ENCODE measurements around the gene IL18RAP. TPM values are rescaled to one million over a fixed set of nuclear protein-coding genes. Genes with fewer than 3 reads are reported as not detected.

The IL18RAP gene
- total RNA-seq, 2 donors from 2014 or later, result 159 to 355 TPM

DNA sequence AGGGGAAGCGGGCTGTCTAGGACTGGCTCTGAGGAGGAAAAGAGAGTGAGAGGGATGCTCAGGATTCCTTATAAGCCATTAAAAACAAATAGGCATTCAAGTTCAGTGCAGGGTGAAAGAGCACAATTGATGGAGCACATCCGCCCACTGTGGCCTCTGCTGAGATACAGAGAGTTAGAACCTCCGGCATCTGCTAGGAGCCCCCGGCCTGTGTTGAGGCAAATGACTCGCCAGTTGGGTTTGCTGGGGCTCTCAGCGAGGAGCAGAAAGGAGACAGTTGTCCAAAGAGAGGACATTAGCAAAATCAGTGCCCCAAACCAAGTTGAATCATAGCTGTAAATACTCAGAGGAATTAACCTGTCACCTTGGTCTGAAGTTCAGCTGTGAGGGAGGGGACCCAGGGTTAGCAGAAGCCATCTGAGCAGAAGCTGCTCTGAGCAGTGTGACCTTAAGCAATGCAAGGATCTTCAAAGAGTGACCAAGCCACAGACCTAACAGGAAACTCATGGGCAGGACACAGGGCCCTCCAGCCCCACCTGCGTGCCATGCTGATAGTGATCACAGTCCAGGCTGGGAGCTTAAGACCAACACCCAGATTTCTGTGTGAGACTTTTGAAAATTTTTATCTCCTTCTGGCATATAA is 23.3 kb upstream of the IL18RAP start:
- H3K36me3 Mint-ChIP-seq, result peaks cover 9% of the 10 kb centered on the region
- peak overlapping the region; percentile 4 for H3K4me3 Mint-ChIP-seq
- ATAC-seq, result peak; percentile 87 to 90
- peak; percentile 63 for DNase-seq (ENCODE audit: low spot score)
- peaks cover 33 to 40% of the 10 kb centered on the region in 2 donors for H3K4me1 Mint-ChIP-seq (ENCODE audit: low read depth in 2 of 2)
- no peaks in the 10 kb centered on the region for H3K9me3 Mint-ChIP-seq
- peak overlapping the region; percentile 77 to 85 for H3K27ac Mint-ChIP-seq
- no peaks in the 10 kb centered on the region for H3K27me3 Mint-ChIP-seq

DNA sequence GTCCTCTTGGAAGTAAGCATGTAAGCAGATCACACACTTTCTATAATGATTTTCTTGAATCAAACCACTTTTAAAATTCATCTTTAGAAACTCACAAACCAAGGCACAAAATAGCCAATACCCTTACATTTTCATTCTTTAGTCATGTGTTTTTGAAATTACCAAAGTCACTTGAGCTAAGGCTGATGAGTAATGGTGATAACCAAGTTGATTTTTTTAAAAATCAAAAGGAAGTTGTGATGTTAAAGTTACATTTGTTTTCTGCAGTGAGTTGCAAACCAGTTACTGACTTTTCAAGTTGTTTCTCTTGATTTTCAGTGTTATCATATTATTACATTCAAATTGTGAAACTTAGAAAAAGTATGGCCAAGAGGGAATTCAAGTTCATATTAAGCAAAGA is 21.5 kb upstream of the IL18RAP start:
- DNase-seq (ENCODE audit: low spot score), result no peak
- no peak for ATAC-seq
- H3K27me3 Mint-ChIP-seq, result no peaks in the 10 kb centered on the region
- no peaks in the 10 kb centered on the region for H3K9me3 Mint-ChIP-seq
- H3K4me1 Mint-ChIP-seq (ENCODE audit: low read depth in 2 of 2), result peaks cover 33 to 40% of the 10 kb centered on the region in 2 donors
- peak overlapping the region; percentile 43 for H3K4me3 Mint-ChIP-seq
- H3K36me3 Mint-ChIP-seq, result peaks cover 6% of the 10 kb centered on the region
- peak overlapping the region; percentile 77 to 85 for H3K27ac Mint-ChIP-seq

DNA sequence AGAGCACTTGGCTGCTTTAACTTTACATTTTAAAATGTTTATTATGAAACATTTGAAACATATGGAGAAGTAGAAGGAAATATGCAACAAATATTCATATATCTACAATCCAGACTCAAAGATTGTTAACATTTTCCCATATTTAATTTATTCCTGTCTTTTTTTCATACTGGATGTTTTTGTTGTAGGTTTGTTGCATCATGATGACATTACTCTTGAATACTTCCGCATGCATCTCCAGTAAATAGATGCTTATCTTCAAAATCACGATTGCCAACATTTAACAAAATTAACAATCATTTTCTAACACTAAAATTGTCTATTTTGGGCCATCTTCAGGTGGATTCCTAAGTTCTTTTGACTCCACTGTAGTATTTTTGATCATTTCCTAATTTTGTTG is 21.1 kb upstream of the IL18RAP start:
- H3K27me3 Mint-ChIP-seq, result no peaks in the 10 kb centered on the region
- ATAC-seq (no peak), DNase-seq (ENCODE audit: low spot score) (no peak)
- H3K4me3 Mint-ChIP-seq, result peak overlapping the region; percentile 43
- H3K4me1 Mint-ChIP-seq (ENCODE audit: low read depth in 2 of 2), result peaks cover 33 to 40% of the 10 kb centered on the region in 2 donors
- H3K9me3 Mint-ChIP-seq, result no peaks in the 10 kb centered on the region
- H3K27ac Mint-ChIP-seq, result peak overlapping the region; percentile 77 to 85
- H3K36me3 Mint-ChIP-seq, result peaks cover 6% of the 10 kb centered on the region

DNA sequence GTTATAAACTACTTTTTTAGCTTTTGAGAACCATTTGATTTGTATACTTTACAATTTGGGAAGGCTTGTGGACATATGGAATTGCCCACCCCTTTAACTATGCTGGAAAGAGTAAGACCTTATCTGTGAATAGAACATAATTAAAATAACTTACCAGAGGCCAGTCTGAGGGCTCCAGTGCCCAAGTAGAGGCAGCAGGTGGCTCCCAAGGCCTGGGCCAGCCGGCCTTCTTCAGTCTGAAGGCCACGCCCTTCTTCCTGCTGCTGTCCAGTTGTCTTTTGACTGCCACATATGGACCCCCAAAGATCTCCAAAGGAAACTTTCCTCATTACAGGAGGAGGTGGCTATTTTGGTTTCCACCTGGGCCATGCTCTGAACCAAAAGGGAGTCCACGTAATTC is 12.0 kb upstream of the IL18RAP start:
- ATAC-seq (no peak), DNase-seq (ENCODE audit: low spot score) (no peak)
- Mint-ChIP-seq H3K27me3 (no peaks in the 10 kb centered on the region), H3K9me3 (peaks cover 4% of the 10 kb centered on the region), H3K4me1 (ENCODE audit: low read depth in 2 of 2) (peaks cover 36 to 42% of the 10 kb centered on the region in 2 donors), H3K36me3 (peaks cover 23% of the 10 kb centered on the region), H3K4me3 (no peak overlapping the region), H3K27ac (peak overlapping the region in 1 of 2 donors; percentile 100)

DNA sequence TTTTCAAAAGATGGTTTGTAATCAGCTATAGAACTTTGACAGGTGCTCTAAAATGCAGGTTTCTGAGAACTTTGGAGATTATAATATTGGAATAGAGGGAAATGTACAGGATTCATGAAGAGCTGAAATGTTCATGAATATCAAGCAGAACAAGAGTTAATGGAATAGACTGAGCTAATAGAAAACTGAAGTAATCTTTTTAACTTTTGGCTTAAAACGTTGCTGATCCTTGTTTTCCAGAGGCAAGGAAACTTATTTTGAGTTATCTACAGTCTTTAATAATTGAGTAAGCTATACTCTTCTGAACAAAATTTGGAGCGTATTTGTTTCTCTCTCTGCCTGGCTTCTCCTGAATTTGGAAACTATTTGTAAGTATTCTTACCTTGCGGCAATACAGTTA is 10.8 kb upstream of the IL18RAP start:
- peaks cover 4% of the 10 kb centered on the region for H3K9me3 Mint-ChIP-seq
- H3K27me3 Mint-ChIP-seq, result no peaks in the 10 kb centered on the region
- ATAC-seq (no peak), DNase-seq (ENCODE audit: low spot score) (no peak)
- H3K4me3 Mint-ChIP-seq, result no peak overlapping the region
- peaks cover 23% of the 10 kb centered on the region for H3K36me3 Mint-ChIP-seq
- H3K27ac Mint-ChIP-seq, result peak overlapping the region in 1 of 2 donors; percentile 100
- peaks cover 48 to 52% of the 10 kb centered on the region in 2 donors for H3K4me1 Mint-ChIP-seq (ENCODE audit: low read depth in 2 of 2)

DNA sequence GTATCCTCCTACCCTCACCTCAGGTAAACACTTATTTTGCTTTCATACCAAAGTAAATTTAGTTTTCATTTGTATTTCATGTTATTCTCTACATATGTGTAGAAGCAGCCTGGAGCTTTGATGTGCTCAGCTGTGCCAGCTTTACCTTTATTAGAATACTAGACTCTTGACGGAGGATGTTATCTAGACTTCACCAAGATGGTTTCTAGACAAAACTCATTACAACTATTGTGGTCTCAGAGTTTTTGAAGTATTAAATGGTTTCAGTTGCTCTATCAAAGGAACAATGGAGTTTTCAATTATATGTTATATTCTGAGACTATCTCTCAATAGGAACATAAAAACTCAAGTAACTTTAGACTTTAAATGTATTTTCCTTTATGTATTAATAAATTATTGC is 5.0 kb upstream of the IL18RAP start:
- Mint-ChIP-seq H3K36me3 (peaks cover 43% of the 10 kb centered on the region), H3K27ac (peak overlapping the region in 1 of 2 donors; percentile 100), H3K27me3 (no peaks in the 10 kb centered on the region), H3K4me1 (ENCODE audit: low read depth in 2 of 2) (peaks cover 58 to 84% of the 10 kb centered on the region in 2 donors), H3K9me3 (peaks cover 2% of the 10 kb centered on the region), H3K4me3 (peak overlapping the region; percentile 91)
- no peak for DNase-seq (ENCODE audit: low spot score)
- peak; percentile 59 to 60 for ATAC-seq

DNA sequence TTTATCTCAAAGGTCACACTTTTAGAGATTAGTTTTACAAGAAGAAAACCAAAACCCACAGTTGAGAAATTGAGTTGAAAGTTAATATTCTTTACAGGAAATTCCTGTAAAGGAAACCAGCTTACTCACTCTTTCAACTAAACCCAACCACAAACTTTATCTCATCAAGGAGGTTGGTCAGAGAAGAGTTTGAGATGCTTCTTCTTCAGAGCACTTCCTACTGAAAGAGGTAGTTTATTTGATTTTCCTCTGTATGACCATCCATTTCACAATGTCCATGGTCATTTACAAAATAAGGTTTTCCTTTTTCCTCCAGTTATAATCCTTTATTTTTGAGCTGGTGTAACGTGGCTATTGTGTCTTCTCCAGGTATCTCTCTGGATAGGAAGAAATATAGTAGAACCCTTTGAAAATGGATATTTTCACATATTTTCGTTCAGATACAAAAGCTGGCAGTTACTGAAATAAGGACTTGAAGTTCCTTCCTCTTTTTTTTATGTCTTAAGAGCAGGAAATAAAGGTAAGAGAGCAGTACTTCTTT is 4.5 kb upstream of the IL18RAP start:
- Mint-ChIP-seq H3K27ac (peak overlapping the region in 1 of 2 donors; percentile 100), H3K4me3 (peak overlapping the region; percentile 93), H3K4me1 (ENCODE audit: low read depth in 2 of 2) (peaks cover 59 to 87% of the 10 kb centered on the region in 2 donors), H3K9me3 (peaks cover 2% of the 10 kb centered on the region), H3K27me3 (no peaks in the 10 kb centered on the region), H3K36me3 (peaks cover 49% of the 10 kb centered on the region)
- ATAC-seq, result peak; percentile 75 to 84
- no peak for DNase-seq (ENCODE audit: low spot score)

DNA sequence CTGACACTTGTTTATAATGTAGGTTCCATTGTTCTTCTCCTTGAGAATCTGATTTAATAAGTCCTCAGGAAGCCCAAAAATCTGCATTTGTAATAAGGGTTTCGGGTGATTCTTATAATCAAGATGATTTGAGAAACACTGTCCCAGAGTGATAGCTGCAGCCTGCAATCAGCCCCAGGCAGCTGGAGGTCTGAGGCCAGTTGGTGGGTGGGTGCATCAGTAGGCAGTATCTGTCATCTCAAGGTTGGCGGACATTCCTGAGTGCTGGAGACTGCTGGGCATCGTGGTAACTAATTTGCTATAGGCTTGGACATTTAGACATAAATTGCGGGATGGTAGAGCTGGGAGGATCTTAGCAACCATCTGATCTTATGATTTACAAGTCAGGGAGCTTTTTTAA is 2.7 kb upstream of the IL18RAP start:
- Mint-ChIP-seq H3K4me3 (peak overlapping the region; percentile 93), H3K9me3 (peaks cover 2% of the 10 kb centered on the region), H3K36me3 (peaks cover 62% of the 10 kb centered on the region), H3K4me1 (ENCODE audit: low read depth in 2 of 2) (peaks cover 56 to 87% of the 10 kb centered on the region in 2 donors), H3K27ac (peak overlapping the region in 1 of 2 donors; percentile 100), H3K27me3 (no peaks in the 10 kb centered on the region)
- no peak for DNase-seq (ENCODE audit: low spot score)
- peak in 1 of 2 donors; percentile 39 for ATAC-seq

DNA sequence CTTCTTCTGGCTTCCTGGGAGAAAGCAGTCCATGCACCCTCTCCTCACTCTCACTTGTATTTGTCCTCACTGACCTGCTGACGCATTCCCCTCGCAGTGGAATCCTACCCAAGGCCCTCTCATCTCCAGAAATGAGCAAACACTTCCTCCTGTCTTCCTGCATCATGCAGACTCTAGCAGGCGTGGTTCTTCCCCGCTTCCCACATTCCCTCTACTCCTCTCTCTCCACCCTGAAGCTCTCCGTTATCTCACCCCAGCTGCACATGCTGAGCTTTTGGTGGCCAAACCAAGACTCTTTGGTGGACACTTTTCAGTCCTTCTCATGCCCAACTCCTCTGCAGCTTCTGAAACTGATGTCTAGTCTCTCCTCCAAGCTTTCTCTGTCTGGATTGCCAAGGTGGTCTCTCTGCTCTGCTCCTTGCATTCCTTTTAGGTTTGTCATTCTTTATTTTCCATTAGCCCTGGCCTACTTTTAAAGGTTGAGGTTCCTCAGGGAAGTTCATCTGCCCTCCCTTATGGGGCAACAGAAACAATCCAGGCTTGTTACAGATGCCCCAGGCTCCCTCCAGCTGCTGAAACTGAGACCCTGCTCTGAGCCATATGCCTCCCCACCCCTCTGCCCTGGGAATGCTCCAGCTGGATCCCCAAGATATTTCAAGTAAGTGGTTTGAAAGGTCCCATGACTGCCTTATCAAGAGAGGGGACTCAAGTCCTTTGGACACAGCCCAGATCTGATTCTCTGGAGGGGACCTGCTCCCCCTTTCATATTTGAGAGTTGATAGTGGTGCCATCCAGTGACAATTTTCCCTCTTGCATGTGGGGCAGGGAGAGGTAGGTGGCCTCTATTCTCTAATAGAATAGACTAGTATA is 835 bp upstream of the IL18RAP start:
- no peaks in the 10 kb centered on the region for H3K27me3 Mint-ChIP-seq
- DNase-seq (ENCODE audit: low spot score) (no peak), ATAC-seq (peak; percentile 29 to 50)
- peak overlapping the region in 1 of 2 donors; percentile 100 for H3K27ac Mint-ChIP-seq
- peaks cover 2% of the 10 kb centered on the region for H3K9me3 Mint-ChIP-seq
- peaks cover 50 to 84% of the 10 kb centered on the region in 2 donors for H3K4me1 Mint-ChIP-seq (ENCODE audit: low read depth in 2 of 2)
- peaks cover 69% of the 10 kb centered on the region for H3K36me3 Mint-ChIP-seq
- H3K4me3 Mint-ChIP-seq, result peak overlapping the region; percentile 93

DNA sequence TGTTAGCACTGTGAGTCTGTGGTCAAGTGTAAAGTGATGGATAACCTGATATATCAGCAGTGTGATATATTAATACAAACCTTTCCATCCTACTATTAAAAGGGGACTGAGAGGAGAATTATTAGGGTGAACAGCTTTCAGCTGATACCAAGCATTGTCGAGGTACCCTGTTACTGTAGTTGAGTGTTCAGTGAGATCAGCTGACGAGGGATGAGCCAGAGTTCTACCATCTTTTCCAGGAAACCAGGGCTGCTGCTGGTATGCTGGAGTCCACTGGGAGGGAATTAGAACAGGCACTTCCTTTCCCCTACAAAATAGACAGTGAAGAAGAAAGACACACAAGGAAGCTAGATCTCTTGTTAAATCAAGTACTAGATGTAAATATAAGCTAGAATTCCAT is 408 bp downstream of the IL18RAP start:
- Mint-ChIP-seq H3K4me3 (peak overlapping the region; percentile 93), H3K27ac (peak overlapping the region in 1 of 2 donors; percentile 100)
- no peak for ATAC-seq

DNA sequence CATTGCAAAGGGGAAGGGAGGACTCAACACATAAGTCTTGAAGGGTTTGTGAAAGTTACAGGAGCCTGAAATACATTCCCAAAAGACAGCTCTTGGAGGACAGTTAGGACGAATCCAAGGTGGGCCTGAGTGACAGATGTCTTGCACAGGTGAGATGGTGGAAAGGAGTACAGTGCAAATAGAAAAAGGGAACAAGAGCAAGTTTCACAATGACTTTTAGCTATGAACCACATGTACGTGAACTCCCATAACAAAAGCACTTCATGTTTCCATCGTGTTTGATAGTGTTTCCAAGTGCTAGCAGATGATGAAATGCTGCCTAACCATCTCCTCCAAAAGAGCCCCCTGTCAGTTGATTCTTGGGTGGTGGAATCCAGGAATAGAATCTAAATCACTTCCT is 1.8 kb downstream of the IL18RAP start:
- ATAC-seq, result peak; percentile 17 to 30
- H3K4me1 Mint-ChIP-seq (ENCODE audit: low read depth in 2 of 2), result peaks cover 64 to 96% of the 10 kb centered on the region in 2 donors

More for the DNA sequence above, 408 bp downstream of the IL18RAP start:
- DNase-seq (ENCODE audit: low spot score), result no peak
- Mint-ChIP-seq H3K27me3 (no peaks in the 10 kb centered on the region), H3K4me1 (ENCODE audit: low read depth in 2 of 2) (peaks cover 52 to 87% of the 10 kb centered on the region in 2 donors), H3K36me3 (peaks cover 73% of the 10 kb centered on the region), H3K9me3 (no peaks in the 10 kb centered on the region)

DNA sequence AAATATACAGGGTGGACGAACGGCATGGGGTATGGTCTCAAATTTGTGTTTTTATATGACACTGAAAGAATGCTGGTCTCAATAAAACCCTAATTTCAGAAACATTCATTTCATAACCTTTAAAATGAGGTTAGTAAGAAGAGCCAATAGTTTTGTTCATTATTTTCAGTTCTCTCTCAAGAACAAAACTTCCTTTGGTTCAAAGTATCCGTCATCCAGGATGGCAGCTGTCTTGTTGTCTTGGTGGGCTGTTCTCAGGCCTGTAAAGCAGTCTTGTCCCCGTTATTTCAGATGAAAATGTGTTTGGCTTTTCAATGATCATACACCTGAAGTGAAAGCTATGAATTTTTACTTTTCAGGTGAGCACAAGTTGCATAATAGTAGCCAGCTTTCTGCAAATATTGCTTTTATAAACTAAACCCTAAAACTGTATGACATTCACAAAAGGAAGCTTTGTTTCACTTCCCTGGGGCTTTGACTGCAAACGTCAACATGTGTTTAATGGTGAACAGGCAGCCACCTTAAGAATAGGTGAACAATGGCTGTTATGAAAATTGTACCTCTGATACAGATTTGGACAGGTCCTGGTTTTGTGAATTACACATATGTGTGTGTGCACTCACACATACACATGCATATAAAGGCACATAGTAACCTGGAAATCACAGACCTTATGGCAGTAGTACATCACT is 2.6 kb downstream of the IL18RAP start:
- DNase-seq (ENCODE audit: low spot score), result no peak
- H3K36me3 Mint-ChIP-seq, result peaks cover 80% of the 10 kb centered on the region
- peak overlapping the region in 1 of 2 donors; percentile 100 for H3K27ac Mint-ChIP-seq

More for the DNA sequence above, 1.8 kb downstream of the IL18RAP start:
- peak overlapping the region; percentile 93 for H3K4me3 Mint-ChIP-seq
- H3K27ac Mint-ChIP-seq, result peak overlapping the region in 1 of 2 donors; percentile 100
- H3K9me3 Mint-ChIP-seq, result no peaks in the 10 kb centered on the region
- peaks cover 80% of the 10 kb centered on the region for H3K36me3 Mint-ChIP-seq
- DNase-seq (ENCODE audit: low spot score), result no peak
- H3K27me3 Mint-ChIP-seq, result no peaks in the 10 kb centered on the region

DNA sequence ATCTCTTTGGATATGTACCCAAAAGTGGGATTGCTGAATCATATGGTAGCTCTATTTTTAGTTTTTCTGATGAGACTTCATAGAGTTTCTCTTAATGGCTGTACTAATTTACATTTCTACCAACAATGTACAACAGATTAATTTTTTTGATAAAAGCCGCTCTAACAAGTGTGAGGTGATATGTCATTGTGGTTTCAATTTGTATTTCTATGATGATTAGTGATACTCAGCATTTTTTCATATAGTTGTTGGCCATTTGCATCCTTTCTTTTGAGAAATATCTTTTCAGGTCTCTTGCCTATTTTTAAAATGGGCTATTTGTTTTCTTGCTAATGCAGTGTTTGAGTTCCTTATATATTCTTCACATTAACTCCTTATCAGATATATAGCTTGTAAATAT is 4.3 kb downstream of the IL18RAP start:
- H3K4me1 Mint-ChIP-seq (ENCODE audit: low read depth in 2 of 2), result peaks cover 71 to 97% of the 10 kb centered on the region in 2 donors
- peak overlapping the region; percentile 93 for H3K4me3 Mint-ChIP-seq
- H3K27me3 Mint-ChIP-seq, result no peaks in the 10 kb centered on the region
- peaks cover 80% of the 10 kb centered on the region for H3K36me3 Mint-ChIP-seq
- no peak for ATAC-seq
- H3K27ac Mint-ChIP-seq, result no peak overlapping the region
- no peak for DNase-seq (ENCODE audit: low spot score)
- H3K9me3 Mint-ChIP-seq, result no peaks in the 10 kb centered on the region

More for the DNA sequence above, 2.6 kb downstream of the IL18RAP start:
- peaks cover 71 to 97% of the 10 kb centered on the region in 2 donors for H3K4me1 Mint-ChIP-seq (ENCODE audit: low read depth in 2 of 2)
- H3K27me3 Mint-ChIP-seq, result no peaks in the 10 kb centered on the region
- no peaks in the 10 kb centered on the region for H3K9me3 Mint-ChIP-seq
- ATAC-seq, result no peak
- peak overlapping the region; percentile 93 for H3K4me3 Mint-ChIP-seq

Measured in natural killer cell treated with Interleukin-12 subunit alpha and Interleukin-12 subunit beta and Interleukin-15 and Interleukin-18, amount 100 ng/mL, for 72 hours (primary cell).